DOHH2 (cell line): ENCODE data around the gene NCSTN.
A peak's percentile ranks its signal among the peaks of the same experiment; 100 is the strongest.
"Not testable (repeated sequence)": the region's sequence is repeated elsewhere in the genome, so short reads cannot be mapped to it uniquely, and the experiment has no call there.

Source experiments
- H3F3A ChIP-seq: fragments of 200-600 bp; sonication (generic), shearing (Covaris generic); 2 replicates; pipeline ENCODE4 v1.6.0; 2016; ENCODE audit warnings: antibody characterized with exemption, mild to moderate bottlenecking; ENCODE audit not compliant: control insufficient read depth, insufficient read depth
- H3K27ac ChIP-seq: fragments of 200-600 bp; sonication (generic); 2 replicates; pipeline ENCODE4 v1.5.1; 2014; ENCODE audit warnings: low read depth, mild to moderate bottlenecking, low read length, moderate library complexity
- H3K27me3 ChIP-seq: fragments of 200-600 bp; sonication (generic); 2 replicates; pipeline ENCODE4 v1.6.1; 2014; ENCODE audit warnings: mild to moderate bottlenecking, low read length, mixed read lengths; ENCODE audit not compliant: control insufficient read depth
- H3K36me3 ChIP-seq: fragments of 200-600 bp; sonication (generic); 2 replicates; pipeline ENCODE4 v1.6.1; 2014; ENCODE audit warnings: mild to moderate bottlenecking, low read length, moderate library complexity, mixed read lengths; ENCODE audit not compliant: control insufficient read depth
- H3K4me1 ChIP-seq: fragments of 200-600 bp; sonication (generic); 2 replicates; pipeline ENCODE4 v1.6.1; 2014; ENCODE audit warnings: mild to moderate bottlenecking, low read length, mixed read lengths; ENCODE audit not compliant: control insufficient read depth
- H3K4me2 ChIP-seq: fragments of 200-600 bp; sonication (generic); 2 replicates; pipeline ENCODE4 v1.6.0; 2014; ENCODE audit warnings: mild to moderate bottlenecking, low read length, moderate library complexity
- H3K4me3 ChIP-seq: fragments of 200-600 bp; sonication (generic); 2 replicates; pipeline ENCODE4 v1.5.1; 2014; ENCODE audit warnings: mild to moderate bottlenecking, low read length, mixed read lengths
- H3K79me2 ChIP-seq: fragments of 200-600 bp; sonication (generic); 2 replicates; pipeline ENCODE4 v1.6.1; 2014; ENCODE audit warnings: mild to moderate bottlenecking, low read length, mixed read lengths; ENCODE audit not compliant: control insufficient read depth
- H3K9me2 ChIP-seq: fragments of 200-600 bp; sonication (generic); replicated peaks from 2 replicates; pipeline ENCODE4 v1.6.1; 2014; ENCODE audit warnings: mild to moderate bottlenecking, low read length, mixed read lengths; ENCODE audit not compliant: control insufficient read depth
- H3K9me3 ChIP-seq: fragments of 200-600 bp; sonication (generic); 2 replicates; pipeline ENCODE4 v1.6.1; 2014; ENCODE audit warnings: antibody characterized with exemption, low read length, mixed read lengths; ENCODE audit not compliant: control insufficient read depth, insufficient read depth
- H4K20me1 ChIP-seq: fragments of 200-600 bp; sonication (generic); 2 replicates; pipeline ENCODE4 v1.6.0; 2014; ENCODE audit warnings: low read depth, mild to moderate bottlenecking, antibody characterized with exemption, low read length, moderate library complexity; ENCODE audit not compliant: control insufficient read depth, insufficient read depth
- CTCF ChIP-seq: fragments of 200-600 bp; sonication (generic); IDR thresholded peaks from one replicate; pipeline ENCODE4 v1.5.1; 2014; ENCODE audit warnings: antibody characterized with exemption, mild to moderate bottlenecking, low read depth, low read length; ENCODE audit not compliant: poor library complexity, severe bottlenecking
- EZH2phosphoT487 ChIP-seq: fragments of 200-600 bp; sonication (generic); IDR thresholded peaks from 2 replicates; pipeline ENCODE4 v1.6.1; 2017; ENCODE audit warnings: borderline replicate concordance, mild to moderate bottlenecking, antibody characterized with exemption, low read length, moderate library complexity, mixed read lengths

NCSTN gene

GRCh38 chr1:160375788-160376524 lies 32.8 kb downstream of the NCSTN start:
- H4K20me1 ChIP-seq, result no peaks in the 10 kb centered on the region
- H3K9me2 ChIP-seq, result no peaks in the 10 kb centered on the region
- H3K79me2 ChIP-seq, result no peaks in the 10 kb centered on the region
- no peaks in the 10 kb centered on the region for H3K9me3 ChIP-seq
- H3K4me2 ChIP-seq, result peak overlapping the region; percentile 56
- H3K36me3 ChIP-seq, result no peaks in the 10 kb centered on the region
- H3K4me1 ChIP-seq, result peaks cover 16% of the 10 kb centered on the region
- 0 out of 2 replicates have a peak overlapping the region, but pooled peaks have one; percentile 0 for H3K27ac ChIP-seq
- H3F3A ChIP-seq, result no peaks in the 10 kb centered on the region
- H3K27me3 ChIP-seq, result peaks cover 10% of the 10 kb centered on the region
- peak overlapping the region; percentile 24 for H3K4me3 ChIP-seq
- TF ChIP-seq CTCF (no peak), EZH2phosphoT487 (no peak)

GRCh38 chr1:160376525-160377131 lies 33.4 kb downstream of the NCSTN start:
- Histone ChIP-seq H3K27ac (no peak overlapping the region), H3K79me2 (no peaks in the 10 kb centered on the region), H3K4me3 (peak overlapping the region; percentile 24), H3K9me3 (no peaks in the 10 kb centered on the region), H3K4me2 (peak overlapping the region; percentile 56), H3K36me3 (no peaks in the 10 kb centered on the region), H3K4me1 (peaks cover 16% of the 10 kb centered on the region), H3F3A (no peaks in the 10 kb centered on the region), H3K27me3 (peaks cover 10% of the 10 kb centered on the region), H4K20me1 (no peaks in the 10 kb centered on the region), H3K9me2 (no peaks in the 10 kb centered on the region)
- TF ChIP-seq CTCF, result peak; percentile 94
- no peak for TF ChIP-seq EZH2phosphoT487

- Histone ChIP-seq H3K27ac (no peak overlapping the region), H3K9me2 (no peaks in the 10 kb centered on the region), H4K20me1 (no peaks in the 10 kb centered on the region), H3K4me1 (peaks cover 16% of the 10 kb centered on the region), H3F3A (no peaks in the 10 kb centered on the region), H3K4me2 (no peak overlapping the region), H3K36me3 (no peaks in the 10 kb centered on the region), H3K4me3 (no peak overlapping the region), H3K27me3 (peaks cover 10% of the 10 kb centered on the region), H3K79me2 (no peaks in the 10 kb centered on the region), H3K9me3 (no peaks in the 10 kb centered on the region)
- TF ChIP-seq CTCF (no peak), EZH2phosphoT487 (no peak)
Measured at GRCh38 chr1:160377585-160378206, 34.5 kb downstream of the NCSTN start.

GRCh38 chr1:160384812-160385211 lies 41.6 kb downstream of the NCSTN start:
- not testable (repeated sequence) for H3K79me2 ChIP-seq, H3K9me3 ChIP-seq, H3K9me2 ChIP-seq, H3K27me3 ChIP-seq, H3K4me3 ChIP-seq, H3K4me2 ChIP-seq, H3K36me3 ChIP-seq, H3F3A ChIP-seq, H3K4me1 ChIP-seq, H4K20me1 ChIP-seq, H3K27ac ChIP-seq

- not testable (repeated sequence) for H3K79me2 ChIP-seq, H3K36me3 ChIP-seq, H3F3A ChIP-seq, H3K9me3 ChIP-seq, H3K27me3 ChIP-seq, H3K9me2 ChIP-seq, H3K27ac ChIP-seq, H3K4me1 ChIP-seq, H3K4me2 ChIP-seq, H3K4me3 ChIP-seq, H4K20me1 ChIP-seq
Measured at GRCh38 chr1:160388406-160388805, 45.2 kb downstream of the NCSTN start.
